Activated naive CD4-positive, alpha-beta T cell treated with Interleukin-2 at 50 U/mL for 16 hours (primary cell): Measurements from ENCODE around the gene INSYN1.
"Not testable (repeated sequence)": the region's sequence is repeated elsewhere in the genome, so short reads cannot be mapped to it uniquely, and the experiment has no call there.

Experiments used
- DNase-seq: peaks from one replicate; pipeline ENCODE4 v3.0.0-alpha.2; 2020

Gene INSYN1

GRCh38 chr15:73709686-73710085, 43.5 kb downstream of the INSYN1 start:
- DNase-seq: no peak

- DNase-seq: no peak
Measured at GRCh38 chr15:73709241-73709640, 43.9 kb downstream of the INSYN1 start.

DNA sequence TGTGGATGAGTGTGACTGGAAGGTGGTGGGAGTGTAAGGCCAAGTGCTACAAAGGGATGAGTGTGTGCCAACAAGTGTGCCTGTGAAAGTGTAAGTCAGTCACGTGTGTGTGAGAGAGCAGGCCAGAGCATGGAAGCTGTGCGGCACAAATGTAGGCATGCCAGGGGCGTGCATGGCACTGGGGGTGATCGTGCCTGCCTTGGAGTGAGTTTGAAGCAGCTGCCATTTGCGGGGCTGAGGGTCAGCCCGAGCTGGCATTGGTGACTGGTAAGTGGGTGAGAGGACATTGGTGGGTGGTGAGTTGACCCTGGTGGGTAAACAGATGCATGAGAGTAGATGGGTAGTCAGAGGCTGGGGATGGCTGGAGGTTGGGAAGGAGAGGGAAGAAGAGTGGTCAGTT, 44.5 kb downstream of the INSYN1 start:
- DNase-seq: no peak

GRCh38 chr15:73704869-73705645, 48.1 kb downstream of the INSYN1 start:
- peak; percentile 66 for DNase-seq

DNA sequence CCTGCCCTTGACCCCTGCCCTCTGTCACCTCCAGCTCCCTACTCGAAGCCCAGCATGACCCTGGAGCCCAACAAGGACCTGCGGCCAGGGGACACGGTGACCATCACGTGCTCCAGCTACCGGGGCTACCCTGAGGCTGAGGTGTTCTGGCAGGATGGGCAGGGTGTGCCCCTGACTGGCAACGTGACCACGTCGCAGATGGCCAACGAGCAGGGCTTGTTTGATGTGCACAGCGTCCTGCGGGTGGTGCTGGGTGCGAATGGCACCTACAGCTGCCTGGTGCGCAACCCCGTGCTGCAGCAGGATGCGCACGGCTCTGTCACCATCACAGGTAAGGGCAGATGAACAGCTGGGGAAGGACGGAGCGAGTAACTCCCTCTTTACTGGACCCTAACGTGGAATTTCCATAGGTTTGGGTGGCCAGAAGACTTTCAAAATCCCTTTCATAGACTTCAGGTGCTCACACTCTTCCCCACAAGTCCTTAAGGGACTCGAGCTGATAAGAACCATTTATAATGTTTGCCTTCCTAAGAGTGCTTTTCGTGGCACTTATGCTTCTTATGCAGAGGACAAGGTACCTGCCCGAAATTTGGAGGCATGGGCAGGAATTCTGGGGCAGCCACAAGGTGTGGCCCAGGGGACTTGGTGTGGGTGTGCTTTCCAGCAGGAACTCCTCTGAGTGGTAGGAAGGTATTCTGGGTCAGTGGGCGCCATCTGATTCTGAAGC, 48.8 kb downstream of the INSYN1 start:
- DNase-seq: not testable (repeated sequence)

DNA sequence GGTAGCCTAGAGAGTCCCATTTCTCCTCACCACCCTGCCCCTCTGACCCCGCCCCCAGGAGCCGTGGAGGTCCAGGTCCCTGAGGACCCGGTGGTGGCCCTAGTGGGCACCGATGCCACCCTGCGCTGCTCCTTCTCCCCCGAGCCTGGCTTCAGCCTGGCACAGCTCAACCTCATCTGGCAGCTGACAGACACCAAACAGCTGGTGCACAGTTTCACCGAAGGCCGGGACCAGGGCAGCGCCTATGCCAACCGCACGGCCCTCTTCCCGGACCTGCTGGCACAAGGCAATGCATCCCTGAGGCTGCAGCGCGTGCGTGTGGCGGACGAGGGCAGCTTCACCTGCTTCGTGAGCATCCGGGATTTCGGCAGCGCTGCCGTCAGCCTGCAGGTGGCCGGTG, 49.5 kb downstream of the INSYN1 start:
- DNase-seq: not testable (repeated sequence)

DNA sequence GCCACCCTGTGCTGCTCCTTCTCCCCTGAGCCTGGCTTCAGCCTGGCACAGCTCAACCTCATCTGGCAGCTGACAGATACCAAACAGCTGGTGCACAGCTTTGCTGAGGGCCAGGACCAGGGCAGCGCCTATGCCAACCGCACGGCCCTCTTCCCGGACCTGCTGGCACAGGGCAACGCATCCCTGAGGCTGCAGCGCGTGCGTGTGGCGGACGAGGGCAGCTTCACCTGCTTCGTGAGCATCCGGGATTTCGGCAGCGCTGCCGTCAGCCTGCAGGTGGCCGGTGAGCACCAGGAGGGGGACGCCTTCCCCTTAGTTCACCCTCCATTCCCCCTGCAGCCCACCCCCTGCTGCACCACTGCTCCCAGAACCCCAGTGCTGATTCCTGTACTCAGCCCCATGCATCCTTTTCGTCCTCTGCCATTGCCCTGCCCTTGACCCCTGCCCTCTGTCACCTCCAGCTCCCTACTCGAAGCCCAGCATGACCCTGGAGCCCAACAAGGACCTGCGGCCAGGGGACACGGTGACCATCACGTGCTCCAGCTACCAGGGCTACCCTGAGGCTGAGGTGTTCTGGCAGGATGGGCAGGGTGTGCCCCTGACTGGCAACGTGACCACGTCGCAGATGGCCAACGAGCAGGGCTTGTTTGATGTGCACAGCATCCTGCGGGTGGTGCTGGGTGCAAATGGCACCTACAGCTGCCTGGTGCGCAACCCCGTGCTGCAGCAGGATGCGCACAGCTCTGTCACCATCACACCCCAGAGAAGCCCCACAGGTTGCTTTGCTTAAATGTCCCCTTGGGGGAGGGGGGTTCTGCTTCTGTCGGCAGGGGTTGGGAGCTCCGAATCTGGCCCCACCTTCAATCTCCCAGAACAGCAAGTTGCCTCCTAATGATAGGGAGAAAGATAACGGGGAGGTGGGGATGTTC, 50.6 kb downstream of the INSYN1 start:
- DNase-seq: not testable (repeated sequence)

GRCh38 chr15:73700041-73700842, 52.9 kb downstream of the INSYN1 start:
- peak; percentile 77 for DNase-seq

DNA sequence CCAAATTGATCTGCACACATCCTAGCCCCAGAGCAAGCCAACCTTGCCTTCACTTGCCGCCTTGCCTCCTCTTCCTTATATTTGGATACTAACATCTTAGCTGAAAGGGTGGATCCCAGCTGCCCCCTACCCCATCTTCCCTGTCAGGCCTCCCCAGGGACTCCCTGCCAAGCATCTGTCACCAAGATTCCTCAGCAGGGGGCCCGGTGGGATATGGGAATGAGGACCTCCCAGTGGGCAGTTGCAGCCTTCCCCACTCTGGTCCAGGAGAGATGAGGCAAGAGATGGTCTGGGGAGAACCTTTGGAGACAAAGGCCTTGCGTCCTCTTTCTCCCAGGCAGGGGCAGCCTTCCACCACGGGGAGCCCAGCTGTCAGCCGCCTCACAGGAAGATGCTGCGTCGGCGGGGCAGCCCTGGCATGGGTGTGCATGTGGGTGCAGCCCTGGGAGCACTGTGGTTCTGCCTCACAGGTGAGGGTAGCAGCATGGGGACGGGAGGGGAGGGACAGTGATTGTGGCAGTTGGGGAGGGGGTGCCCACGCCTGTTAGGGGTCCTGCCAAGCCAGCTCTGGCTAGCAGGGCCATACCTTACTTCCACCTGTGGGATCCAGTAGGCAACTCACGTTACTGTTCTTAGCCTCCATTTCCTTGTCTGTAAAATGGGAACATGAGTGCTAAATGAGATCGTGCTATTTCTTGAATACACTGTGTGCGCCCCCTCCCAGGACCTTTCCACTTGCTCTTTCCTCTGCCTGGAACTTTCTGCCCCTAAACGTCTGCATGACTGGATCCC, 53.7 kb downstream of the INSYN1 start:
- no peak for DNase-seq

DNA sequence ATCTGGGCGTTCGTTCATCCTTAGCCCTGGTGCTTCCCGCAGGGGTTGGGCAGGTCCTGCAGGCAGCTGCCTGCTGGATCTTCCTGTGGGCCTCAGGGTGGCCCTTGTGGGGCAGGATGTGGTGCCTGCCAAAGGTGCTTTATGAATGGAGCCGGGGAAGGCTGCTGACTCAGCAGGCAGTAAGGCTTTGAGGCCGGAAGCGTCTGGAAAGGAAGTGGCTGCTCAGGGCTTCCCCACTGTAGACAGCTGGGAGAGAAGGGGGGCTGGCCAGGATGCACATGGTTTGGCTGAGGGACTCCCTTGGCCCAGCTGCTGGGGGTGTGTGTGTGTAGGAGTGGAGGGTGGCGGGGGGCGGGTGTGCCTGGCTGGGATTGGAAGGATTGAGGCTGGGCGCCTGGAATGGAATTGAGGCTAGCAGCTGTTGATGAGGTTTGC, 56.1 kb downstream of the INSYN1 start:
- peak; percentile 74 for DNase-seq

DNA sequence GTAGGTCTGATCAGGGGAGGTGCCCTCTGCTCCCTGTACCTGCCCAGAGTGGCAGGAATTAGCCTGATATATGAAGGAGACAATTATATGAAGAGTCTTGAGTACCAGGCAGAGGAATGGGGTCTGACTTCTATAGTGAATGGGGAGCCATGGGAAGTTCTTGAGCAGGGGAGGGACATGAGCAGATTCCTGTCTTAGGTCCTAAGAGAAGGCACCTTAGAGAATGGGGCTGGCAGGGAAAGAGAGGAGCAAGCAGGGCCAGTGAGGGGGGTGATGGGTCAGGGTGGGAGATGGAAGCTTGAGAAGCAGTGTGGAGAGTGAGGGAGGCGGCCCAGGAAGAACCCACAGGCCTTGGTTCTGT, 56.5 kb downstream of the INSYN1 start:
- DNase-seq: no peak

- no peak for DNase-seq
Measured at GRCh38 chr15:73695773-73696640, 57.1 kb downstream of the INSYN1 start.

GRCh38 chr15:73694419-73694818, 58.7 kb downstream of the INSYN1 start:
- no peak for DNase-seq

- no peak for DNase-seq
Measured at GRCh38 chr15:73691396-73691795, 61.8 kb downstream of the INSYN1 start.

DNA sequence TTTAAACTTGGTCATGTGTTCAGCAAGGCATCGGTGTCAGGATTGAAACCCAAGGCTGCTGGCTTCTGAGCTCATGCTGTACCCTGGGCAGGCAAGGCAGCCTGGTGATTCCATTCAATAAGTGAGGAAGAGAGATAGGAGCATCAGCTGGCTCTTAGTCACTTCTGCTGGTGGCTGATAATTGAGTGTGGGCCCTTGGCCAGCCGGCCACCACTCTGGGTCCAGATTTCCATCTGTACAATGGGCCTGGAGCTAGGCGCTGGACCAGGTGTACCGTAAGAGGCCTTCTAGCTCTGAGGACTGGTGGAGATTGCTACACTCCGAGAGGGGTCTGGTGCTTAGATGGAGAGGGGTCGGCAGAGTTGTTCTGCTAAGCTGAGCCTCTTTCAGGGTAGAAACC, 64.7 kb downstream of the INSYN1 start:
- no peak for DNase-seq

- no peak for DNase-seq
Measured at GRCh38 chr15:73687351-73687750, 65.8 kb downstream of the INSYN1 start.

- DNase-seq: no peak
Measured at GRCh38 chr15:73686781-73687256, 66.3 kb downstream of the INSYN1 start.

- no peak for DNase-seq
Measured at GRCh38 chr15:73685981-73686380, 67.2 kb downstream of the INSYN1 start.
